ACC112 (cell line): Measurements from ENCODE around the gene CD2BP2.
"Not testable (repeated sequence)": the region's sequence is repeated elsewhere in the genome, so short reads cannot be mapped to it uniquely, and the experiment has no call there.

Experiments used
- H2AFZ ChIP-seq: fragments of 200-600 bp; sonication (generic); one replicate; pipeline ENCODE4 v1.6.0; 2017; ENCODE audit warnings: antibody characterized with exemption, low read length; ENCODE audit not compliant: unreplicated experiment
- H3K27ac ChIP-seq: fragments of 200-600 bp; sonication (generic); 2 replicates; pipeline ENCODE4 v1.5.1; 2014; ENCODE audit warnings: low read depth, mild to moderate bottlenecking, antibody characterized with exemption, low read length, moderate library complexity
- H3K27me3 ChIP-seq: fragments of 200-600 bp; sonication (generic); 2 replicates; pipeline ENCODE4 v1.6.1; 2014; ENCODE audit warnings: mild to moderate bottlenecking, antibody characterized with exemption, low read length, moderate library complexity, mixed read lengths; ENCODE audit not compliant: insufficient read depth
- H3K36me3 ChIP-seq: fragments of 200-600 bp; sonication (generic); 2 replicates; pipeline ENCODE4 v1.6.1; 2016; ENCODE audit warnings: mild to moderate bottlenecking, antibody characterized with exemption, low read length, moderate library complexity, mixed read lengths; ENCODE audit not compliant: insufficient read depth
- H3K4me1 ChIP-seq: fragments of 200-600 bp; sonication (generic); one replicate; pipeline ENCODE4 v1.6.1; 2016; ENCODE audit warnings: low read length, mixed read lengths; ENCODE audit not compliant: insufficient read depth, unreplicated experiment, control insufficient read depth
- H3K4me3 ChIP-seq: fragments of 200-600 bp; sonication (generic); 2 replicates; pipeline ENCODE4 v1.5.1; 2014; ENCODE audit warnings: mild to moderate bottlenecking, low read depth, low read length
- H3K79me2 ChIP-seq: fragments of 200-600 bp; sonication (generic); one replicate; pipeline ENCODE4 v1.6.0; 2016; ENCODE audit warnings: low read length; ENCODE audit not compliant: control insufficient read depth, unreplicated experiment, insufficient read depth

The CD2BP2 gene

GRCh38 chr16:30337964-30338357, 17.1 kb downstream of the CD2BP2 start:
- H3K27ac ChIP-seq, H3K27me3 ChIP-seq, H2AFZ ChIP-seq, H3K36me3 ChIP-seq, H3K4me1 ChIP-seq, H3K79me2 ChIP-seq, H3K4me3 ChIP-seq: not testable (repeated sequence)

DNA sequence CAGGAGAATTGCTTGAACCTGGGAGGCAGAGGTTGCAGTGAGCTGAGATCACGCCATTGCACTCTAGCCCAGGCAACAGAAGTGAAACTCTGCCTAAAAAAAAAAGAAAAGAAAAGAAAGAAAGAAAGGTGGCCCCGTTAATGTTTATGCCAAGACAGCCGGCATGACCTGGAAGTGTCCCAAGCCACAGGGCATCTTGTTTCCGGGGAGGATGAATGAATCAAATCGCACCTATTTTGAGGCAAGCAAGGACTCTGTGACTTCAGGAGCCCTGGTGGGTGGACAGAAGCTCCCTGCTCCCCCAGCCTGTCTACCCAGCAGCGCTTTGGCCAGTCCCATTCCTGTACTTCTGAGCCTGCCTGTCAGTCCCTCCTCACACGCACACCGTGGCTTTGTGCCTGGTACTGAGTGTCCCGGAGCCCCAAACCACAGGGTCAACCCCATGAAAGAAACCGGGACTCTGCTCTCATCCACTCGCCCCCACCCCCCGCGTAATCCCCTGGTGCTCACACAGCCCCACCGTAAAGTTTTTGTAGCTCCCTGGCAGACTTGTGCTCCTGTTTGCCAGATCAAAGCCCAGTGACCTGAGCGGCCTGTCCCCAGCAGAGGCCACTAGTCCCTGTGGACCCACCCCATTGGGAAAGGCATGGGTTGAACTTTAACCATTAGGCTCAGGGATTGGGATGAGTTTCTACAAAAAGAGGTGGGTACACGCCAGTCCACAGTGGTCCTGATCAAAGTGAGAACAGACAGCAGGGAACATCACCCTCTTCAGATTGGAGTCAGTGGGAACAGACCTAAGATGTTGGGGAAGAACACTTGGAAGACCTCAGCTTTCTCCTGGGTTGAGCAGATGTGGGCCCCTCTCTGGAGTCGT, 19.3 kb downstream of the CD2BP2 start:
- peak overlapping the region; percentile 81 for H3K4me3 ChIP-seq
- peak overlapping the region; percentile 81 for H3K27ac ChIP-seq
- peak overlapping the region; percentile 21 for H2AFZ ChIP-seq
- peaks cover 8% of the 10 kb centered on the region for H3K79me2 ChIP-seq
- H3K27me3 ChIP-seq, result no peaks in the 10 kb centered on the region
- H3K36me3 ChIP-seq, result no peaks in the 10 kb centered on the region
- peaks cover 4% of the 10 kb centered on the region for H3K4me1 ChIP-seq

- not testable (repeated sequence) for H3K27me3 ChIP-seq, H3K36me3 ChIP-seq, H3K4me1 ChIP-seq
- H2AFZ ChIP-seq, result peak overlapping the region; percentile 68
- H3K27ac ChIP-seq, result peak overlapping the region; percentile 81
- H3K79me2 ChIP-seq, result peaks cover 13% of the 10 kb centered on the region
- H3K4me3 ChIP-seq, result peak overlapping the region; percentile 81
Measured at GRCh38 chr16:30335028-30335597, 20.0 kb downstream of the CD2BP2 start.

GRCh38 chr16:30334473-30334989, 20.6 kb downstream of the CD2BP2 start:
- not testable (repeated sequence) for H3K27me3 ChIP-seq, H3K36me3 ChIP-seq, H3K4me1 ChIP-seq
- H3K4me3 ChIP-seq, result peak overlapping the region; percentile 81
- peak overlapping the region; percentile 81; the same call in 1 of the 2 replicates for H3K27ac ChIP-seq
- H3K79me2 ChIP-seq, result peaks cover 13% of the 10 kb centered on the region
- H2AFZ ChIP-seq, result peak overlapping the region; percentile 60

DNA sequence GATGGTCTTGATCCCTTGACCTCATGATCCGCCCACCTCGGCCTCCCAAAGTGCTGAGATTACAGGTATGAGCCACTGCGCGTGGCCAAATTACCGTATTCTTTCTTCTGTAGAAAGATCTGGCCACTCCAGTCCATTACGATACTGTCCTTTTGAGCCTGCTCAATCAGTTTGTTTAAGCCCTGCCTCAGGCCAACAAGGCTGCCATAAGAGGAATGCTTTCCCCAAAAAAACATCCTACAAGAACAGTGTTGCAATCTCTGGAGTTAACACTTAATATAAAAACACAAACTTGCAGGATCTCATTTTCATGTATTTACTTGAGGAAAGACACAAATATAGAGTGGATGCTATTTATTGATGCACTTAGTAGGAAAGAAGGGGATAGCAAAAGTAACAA, 30.9 kb downstream of the CD2BP2 start:
- H3K27ac ChIP-seq, H3K36me3 ChIP-seq, H3K79me2 ChIP-seq, H2AFZ ChIP-seq, H3K4me1 ChIP-seq, H3K4me3 ChIP-seq, H3K27me3 ChIP-seq: not testable (repeated sequence)

DNA sequence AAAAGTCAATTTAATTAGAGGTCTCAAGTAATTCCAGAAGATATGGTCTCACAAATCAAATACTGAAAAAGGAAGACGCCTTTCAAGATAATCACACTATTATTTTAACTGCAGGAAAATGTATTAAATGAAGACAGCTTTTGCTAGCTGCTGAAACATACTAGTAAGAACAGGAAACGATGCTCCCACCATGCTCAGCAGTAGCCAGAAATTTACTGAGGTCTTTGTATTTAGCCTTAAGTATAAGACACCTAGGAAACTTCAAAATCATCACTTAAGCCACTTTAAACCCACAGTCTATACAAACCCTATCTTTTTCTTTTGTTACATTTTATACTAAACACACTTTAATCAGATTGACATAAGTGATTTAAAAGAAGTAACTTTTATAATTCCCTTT, 36.5 kb downstream of the CD2BP2 start:
- H2AFZ ChIP-seq, H3K4me1 ChIP-seq, H3K27me3 ChIP-seq, H3K4me3 ChIP-seq, H3K27ac ChIP-seq, H3K36me3 ChIP-seq, H3K79me2 ChIP-seq: not testable (repeated sequence)

DNA sequence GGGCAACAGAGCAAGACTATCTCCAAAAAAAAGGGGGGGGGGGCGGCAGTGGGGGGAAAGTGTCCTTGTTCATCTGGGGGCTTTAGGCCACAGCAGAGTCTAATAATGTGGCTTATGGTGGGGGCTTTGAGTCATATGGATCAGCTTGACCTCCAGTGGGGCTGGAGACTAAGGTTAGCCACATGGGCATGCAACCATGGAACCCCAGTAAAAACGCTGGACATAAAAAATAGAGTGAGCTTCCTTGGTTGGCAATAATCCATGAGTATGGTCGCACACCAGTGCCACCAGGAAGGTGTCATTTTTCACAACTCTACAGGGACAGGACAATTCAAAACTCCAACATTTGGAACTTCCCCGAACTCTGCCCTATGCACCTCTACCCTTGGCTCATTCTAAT, 44.2 kb downstream of the CD2BP2 start:
- H3K27me3 ChIP-seq, H3K36me3 ChIP-seq, H3K4me3 ChIP-seq, H2AFZ ChIP-seq, H3K4me1 ChIP-seq, H3K79me2 ChIP-seq, H3K27ac ChIP-seq: not testable (repeated sequence)

DNA sequence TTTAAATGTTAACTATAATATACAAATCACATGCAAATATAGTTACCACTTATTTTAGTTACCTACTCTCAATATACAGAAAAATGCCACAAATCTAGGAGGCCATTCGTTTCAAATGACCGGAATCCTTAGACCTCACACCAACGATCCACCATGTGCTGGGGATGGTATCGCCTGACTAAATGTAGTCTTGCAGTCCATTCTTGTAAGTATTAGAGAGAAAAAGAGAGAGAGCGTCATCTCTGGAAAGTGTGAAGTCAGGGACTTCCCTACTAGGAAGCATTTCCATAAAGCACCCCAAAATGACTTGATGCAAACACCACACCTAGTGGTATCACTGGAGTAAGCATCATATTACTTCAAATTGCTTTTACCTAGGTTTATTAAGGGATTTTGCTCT, 45.9 kb downstream of the CD2BP2 start:
- not testable (repeated sequence) for H2AFZ ChIP-seq, H3K36me3 ChIP-seq, H3K27me3 ChIP-seq, H3K79me2 ChIP-seq, H3K27ac ChIP-seq, H3K4me1 ChIP-seq, H3K4me3 ChIP-seq
